Nephron (organoid): ENCODE results near the gene FREM2.

Experiments
- H3K27ac Mint-ChIP-seq, 3 experiments: 2 replicates each; pipeline ENCODE4 v1.8.0; 2020; ENCODE audit warnings: mixed read lengths in 3 of 3, mild to moderate bottlenecking in 2 of 3, moderate library complexity in 1 of 3
- H3K27me3 Mint-ChIP-seq: 2 replicates; pipeline ENCODE4 v1.8.0; 2021; ENCODE audit warnings: low read depth, mild to moderate bottlenecking, moderate library complexity, mixed read lengths
- H3K36me3 Mint-ChIP-seq: 2 replicates; pipeline ENCODE4 v1.8.0; 2020; ENCODE audit warnings: low read depth, mixed read lengths
- H3K4me1 Mint-ChIP-seq: 2 replicates; pipeline ENCODE4 v1.8.0; 2020; ENCODE audit warnings: mixed read lengths
- H3K4me3 Mint-ChIP-seq, 3 experiments: 2 replicates each; pipeline ENCODE4 v1.8.0; 2020; ENCODE audit warnings: mild to moderate bottlenecking in 3 of 3, mixed read lengths in 3 of 3, moderate library complexity in 2 of 3
- H3K9me3 Mint-ChIP-seq: 2 replicates; pipeline ENCODE4 v1.8.0; 2020; ENCODE audit warnings: mixed read lengths
- TF ChIP-seq, protein P1 (sequence below), 3 experiments: fragments of 200-600 bp; sonication (generic); IDR thresholded peaks; one replicate each; pipeline ENCODE4 v1.5.0; 2021; ENCODE audit warnings: antibody characterized with exemption in 3 of 3; ENCODE audit not compliant: unreplicated experiment in 3 of 3

Gene FREM2

DNA sequence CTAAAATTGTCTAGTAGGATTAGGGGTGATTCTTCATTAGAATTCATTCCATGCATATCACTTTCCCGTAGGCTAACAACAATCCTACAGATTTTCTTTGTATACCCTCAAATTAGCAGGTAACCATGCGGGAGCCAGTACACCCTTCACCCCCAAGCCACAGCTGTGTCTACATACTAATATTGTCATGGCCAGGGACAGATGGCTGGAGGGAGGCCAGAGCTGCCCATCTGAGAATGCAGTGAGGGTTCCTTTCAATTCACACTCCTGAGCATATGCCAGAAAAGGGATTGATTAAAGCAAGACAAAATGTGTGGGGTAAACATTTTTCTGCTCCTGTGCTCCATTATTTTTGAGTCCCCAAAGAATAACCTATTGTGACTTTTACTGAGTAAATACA lies 68.9 kb downstream of the FREM2 start:
- peak overlapping the region in 1 of 3 experiments; percentile 5 for H3K27ac Mint-ChIP-seq
- H3K36me3 Mint-ChIP-seq = peaks cover 5% of the 10 kb centered on the region
- TF ChIP-seq, protein P1, sequence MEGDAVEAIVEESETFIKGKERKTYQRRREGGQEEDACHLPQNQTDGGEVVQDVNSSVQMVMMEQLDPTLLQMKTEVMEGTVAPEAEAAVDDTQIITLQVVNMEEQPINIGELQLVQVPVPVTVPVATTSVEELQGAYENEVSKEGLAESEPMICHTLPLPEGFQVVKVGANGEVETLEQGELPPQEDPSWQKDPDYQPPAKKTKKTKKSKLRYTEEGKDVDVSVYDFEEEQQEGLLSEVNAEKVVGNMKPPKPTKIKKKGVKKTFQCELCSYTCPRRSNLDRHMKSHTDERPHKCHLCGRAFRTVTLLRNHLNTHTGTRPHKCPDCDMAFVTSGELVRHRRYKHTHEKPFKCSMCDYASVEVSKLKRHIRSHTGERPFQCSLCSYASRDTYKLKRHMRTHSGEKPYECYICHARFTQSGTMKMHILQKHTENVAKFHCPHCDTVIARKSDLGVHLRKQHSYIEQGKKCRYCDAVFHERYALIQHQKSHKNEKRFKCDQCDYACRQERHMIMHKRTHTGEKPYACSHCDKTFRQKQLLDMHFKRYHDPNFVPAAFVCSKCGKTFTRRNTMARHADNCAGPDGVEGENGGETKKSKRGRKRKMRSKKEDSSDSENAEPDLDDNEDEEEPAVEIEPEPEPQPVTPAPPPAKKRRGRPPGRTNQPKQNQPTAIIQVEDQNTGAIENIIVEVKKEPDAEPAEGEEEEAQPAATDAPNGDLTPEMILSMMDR (IDR thresholded peaks at IDR 0.05; ENCODE audit: unreplicated experiment in 3 of 3) = no peak
- no peak overlapping the region for H3K4me3 Mint-ChIP-seq
- peaks cover 51% of the 10 kb centered on the region for H3K4me1 Mint-ChIP-seq
- no peaks in the 10 kb centered on the region for H3K27me3 Mint-ChIP-seq
- H3K9me3 Mint-ChIP-seq = no peaks in the 10 kb centered on the region

DNA sequence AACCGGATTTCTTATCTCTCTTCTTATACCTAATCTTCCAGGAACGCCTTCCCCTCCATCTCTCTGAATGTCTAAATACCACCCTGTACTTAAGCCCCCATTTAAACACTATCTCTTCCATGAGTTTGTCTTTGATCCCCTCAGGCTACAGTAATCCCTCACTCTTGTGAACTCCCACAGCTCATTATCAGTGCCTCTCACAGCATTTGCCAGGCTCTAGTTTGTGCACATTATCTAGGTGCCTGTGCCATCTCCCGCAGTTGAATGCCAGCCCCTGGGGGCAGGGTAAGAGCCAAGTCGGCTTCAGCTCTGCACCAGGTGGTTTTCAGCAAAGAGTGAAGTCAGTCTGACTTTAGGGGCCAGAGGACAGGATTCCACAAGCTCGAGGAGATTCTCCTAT lies 71.4 kb downstream of the FREM2 start:
- TF ChIP-seq, protein P1 (IDR thresholded peaks at IDR 0.05; ENCODE audit: unreplicated experiment in 3 of 3) = no peak
- H3K27me3 Mint-ChIP-seq = no peaks in the 10 kb centered on the region
- H3K27ac Mint-ChIP-seq = peak overlapping the region; percentile 14 to 86 (median 49)
- H3K36me3 Mint-ChIP-seq = peaks cover 5% of the 10 kb centered on the region
- no peaks in the 10 kb centered on the region for H3K9me3 Mint-ChIP-seq
- H3K4me1 Mint-ChIP-seq = peaks cover 40% of the 10 kb centered on the region
- H3K4me3 Mint-ChIP-seq = peak overlapping the region; percentile 3 to 16 (median 8)

DNA sequence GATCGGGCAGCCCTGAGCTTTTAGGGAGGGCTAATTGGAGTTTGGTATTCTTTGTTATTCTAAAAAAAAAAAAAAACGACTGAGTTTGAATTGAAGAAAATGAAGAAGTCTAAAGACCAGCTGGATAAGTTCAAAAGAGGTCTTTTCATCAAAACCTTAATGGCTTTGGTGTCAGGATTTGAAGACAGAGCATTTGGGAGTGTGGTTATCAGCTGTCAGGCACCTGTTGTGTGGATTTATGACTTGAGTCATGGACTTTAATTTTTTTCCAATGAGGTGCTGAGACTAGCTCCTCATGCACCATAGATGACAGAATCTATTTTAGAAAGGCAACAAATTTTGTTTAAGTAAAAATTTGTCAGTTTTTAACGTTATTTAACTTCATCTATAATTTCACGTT lies 72.5 kb downstream of the FREM2 start:
- TF ChIP-seq, protein P1 (IDR thresholded peaks at IDR 0.05; ENCODE audit: unreplicated experiment in 3 of 3) = no peak
- Mint-ChIP-seq H3K9me3 (no peaks in the 10 kb centered on the region), H3K4me3 (peak overlapping the region in 1 of 3 experiments; percentile 30), H3K27me3 (no peaks in the 10 kb centered on the region), H3K27ac (peak overlapping the region in 2 of 3 experiments; percentile 23 to 86), H3K36me3 (peaks cover 5% of the 10 kb centered on the region), H3K4me1 (peaks cover 44% of the 10 kb centered on the region)

DNA sequence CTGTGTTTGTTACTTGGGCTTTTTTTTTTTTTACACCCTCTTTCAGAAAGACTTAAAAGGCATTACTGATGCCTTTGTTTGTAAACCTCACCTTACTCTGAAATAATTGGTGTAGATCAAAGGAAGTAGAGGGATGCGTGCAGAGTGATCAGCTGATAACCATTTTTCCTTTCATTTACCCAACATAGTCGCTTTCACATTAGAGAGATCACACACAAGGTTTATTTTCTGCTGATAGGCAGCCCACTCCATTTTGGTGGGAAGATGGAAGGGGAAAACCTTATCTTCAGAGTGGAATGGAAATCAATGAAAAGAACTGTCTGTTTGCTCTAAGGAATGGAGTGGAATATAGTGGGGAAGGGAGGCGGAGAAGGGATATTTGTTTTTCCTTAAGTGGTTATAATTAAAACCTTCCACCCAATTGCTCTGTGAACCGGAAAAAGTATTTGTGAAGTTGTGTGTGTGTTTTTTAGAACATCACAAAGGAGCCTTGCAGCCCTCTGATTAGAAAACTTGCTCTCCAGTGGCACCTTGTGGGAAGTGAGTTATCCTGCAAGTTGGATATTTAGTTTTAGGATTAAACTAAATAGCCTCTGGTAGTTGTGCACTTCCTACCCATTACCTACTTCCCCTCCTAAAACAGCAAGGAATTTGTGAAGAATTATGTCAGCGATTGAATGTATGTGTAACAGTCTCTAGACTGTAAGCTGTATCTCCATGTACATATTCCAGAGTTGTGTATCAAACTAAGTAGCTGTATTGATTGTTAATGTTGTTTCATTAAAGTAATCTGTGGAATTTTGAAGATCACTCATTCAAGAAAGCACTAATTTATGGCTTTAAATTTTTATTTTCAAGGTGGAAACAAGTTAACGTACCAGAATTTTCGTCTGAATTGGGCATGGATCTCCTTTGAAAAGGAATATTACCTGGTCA lies 76.8 kb downstream of the FREM2 start:
- H3K36me3 Mint-ChIP-seq = peaks cover 8% of the 10 kb centered on the region
- peak overlapping the region; percentile 14 to 72 (median 60) for H3K27ac Mint-ChIP-seq
- TF ChIP-seq, protein P1 (IDR thresholded peaks at IDR 0.05; ENCODE audit: unreplicated experiment in 3 of 3) = peak; percentile 62 to 76 (median 75)
- H3K27me3 Mint-ChIP-seq = no peaks in the 10 kb centered on the region
- no peaks in the 10 kb centered on the region for H3K9me3 Mint-ChIP-seq
- peak overlapping the region in 2 of 3 experiments; percentile 1 to 5 for H3K4me3 Mint-ChIP-seq
- H3K4me1 Mint-ChIP-seq = peaks cover 28% of the 10 kb centered on the region

DNA sequence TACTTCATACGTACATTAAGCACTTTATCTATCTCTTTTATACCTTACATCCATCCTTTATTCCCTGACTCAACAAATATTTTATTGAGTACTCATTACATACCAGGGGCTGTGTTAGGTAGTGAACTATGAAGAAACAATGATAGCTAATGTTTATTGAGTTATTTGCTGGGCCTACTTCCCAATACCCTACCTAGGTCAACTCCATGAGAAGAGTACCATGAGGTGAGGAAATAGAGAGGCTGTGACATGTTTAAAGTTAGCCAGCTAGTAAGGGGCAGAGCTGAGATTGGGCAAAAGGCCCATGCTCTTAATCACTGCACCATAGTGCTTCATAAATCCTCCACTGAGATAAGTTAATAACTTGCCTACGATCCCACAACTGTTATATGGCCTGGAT lies 79.9 kb downstream of the FREM2 start:
- TF ChIP-seq, protein P1 (IDR thresholded peaks at IDR 0.05; ENCODE audit: unreplicated experiment in 3 of 3) = no peak
- H3K9me3 Mint-ChIP-seq = no peaks in the 10 kb centered on the region
- peak overlapping the region in 2 of 3 experiments; percentile 16 to 49 for H3K27ac Mint-ChIP-seq
- H3K4me1 Mint-ChIP-seq = peaks cover 14% of the 10 kb centered on the region
- no peaks in the 10 kb centered on the region for H3K27me3 Mint-ChIP-seq
- no peak overlapping the region for H3K4me3 Mint-ChIP-seq
- peaks cover 14% of the 10 kb centered on the region for H3K36me3 Mint-ChIP-seq
